Trophoblast cell (in vitro differentiated cells and primary cell): Measurements from ENCODE around the gene TMEM42.

Experiments used
- DNase-seq, 2 donors: peaks; one replicate each; pipeline ENCODE4 v3.0.0-alpha.2; 2016
- H2AFZ ChIP-seq: 2 replicates; pipeline ENCODE4 v1.6.1; 2013; ENCODE audit warnings: low read length, moderate library complexity, mild to moderate bottlenecking; ENCODE audit not compliant: insufficient read depth, poor library complexity
- H2AK5ac ChIP-seq: 2 replicates; pipeline ENCODE4 v1.6.1; 2013; ENCODE audit warnings: mild to moderate bottlenecking, low read length
- H2BK120ac ChIP-seq: 2 replicates; pipeline ENCODE4 v1.6.1; 2013; ENCODE audit warnings: low read length, mild to moderate bottlenecking, moderate library complexity; ENCODE audit not compliant: insufficient read depth, poor library complexity
- H2BK12ac ChIP-seq: 2 replicates; pipeline ENCODE4 v1.6.1; 2013; ENCODE audit warnings: mild to moderate bottlenecking, low read length, moderate library complexity
- H2BK5ac ChIP-seq: 2 replicates; pipeline ENCODE4 v1.6.1; 2013; ENCODE audit warnings: low read length, low read depth, moderate library complexity, mild to moderate bottlenecking; ENCODE audit not compliant: poor library complexity
- H3K14ac ChIP-seq: 2 replicates; pipeline ENCODE4 v1.6.1; 2013; ENCODE audit warnings: mild to moderate bottlenecking, low read length
- H3K18ac ChIP-seq: 2 replicates; pipeline ENCODE4 v1.6.1; 2013; ENCODE audit warnings: mild to moderate bottlenecking, low read length
- H3K23ac ChIP-seq: 2 replicates; pipeline ENCODE4 v1.6.1; 2013; ENCODE audit warnings: low read length
- H3K27ac ChIP-seq: 2 replicates; pipeline ENCODE4 v1.5.1; 2013; ENCODE audit warnings: low read depth, mild to moderate bottlenecking, inconsistent platforms, low read length, moderate library complexity
- H3K27me3 ChIP-seq: 2 replicates; pipeline ENCODE4 v1.6.1; 2013; ENCODE audit warnings: inconsistent platforms, mild to moderate bottlenecking, low read length, moderate library complexity; ENCODE audit not compliant: insufficient read depth
- H3K36me3 ChIP-seq, 2 experiments: 1 replicate in 1 of 2; 2 replicates in 1 of 2; pipeline ENCODE4 v1.6.1; 2013; ENCODE audit warnings: low read length in 2 of 2, mild to moderate bottlenecking in 2 of 2, moderate library complexity in 1 of 2; ENCODE audit not compliant: insufficient read depth in 2 of 2, control insufficient read depth in 1 of 2
- H3K4ac ChIP-seq: 2 replicates; pipeline ENCODE4 v1.6.1; 2013; ENCODE audit warnings: low read depth, mild to moderate bottlenecking, low read length, moderate library complexity
- H3K4me1 ChIP-seq, 2 experiments: 1 replicate in 1 of 2; 2 replicates in 1 of 2; pipeline ENCODE4 v1.6.1; 2013; ENCODE audit warnings: low read length in 2 of 2, mild to moderate bottlenecking in 2 of 2, moderate library complexity in 1 of 2; ENCODE audit not compliant: insufficient read depth in 2 of 2, control insufficient read depth in 1 of 2
- H3K4me2 ChIP-seq: 2 replicates; pipeline ENCODE4 v1.6.1; 2013; ENCODE audit warnings: inconsistent platforms, mild to moderate bottlenecking, low read length, moderate library complexity
- H3K4me3 ChIP-seq: 2 replicates; pipeline ENCODE4 v1.5.1; 2013; ENCODE audit warnings: mild to moderate bottlenecking, low read depth, low read length, inconsistent platforms
- H3K79me1 ChIP-seq: one replicate; pipeline ENCODE4 v1.6.1; 2013; ENCODE audit warnings: low read length
- H3K79me2 ChIP-seq: 2 replicates; pipeline ENCODE4 v1.6.1; 2013; ENCODE audit warnings: low read length, mild to moderate bottlenecking; ENCODE audit not compliant: control insufficient read depth, insufficient read depth, poor library complexity
- H3K9ac ChIP-seq: 2 replicates; pipeline ENCODE4 v1.6.1; 2013; ENCODE audit warnings: mild to moderate bottlenecking, low read length
- H3K9me3 ChIP-seq: 2 replicates; pipeline ENCODE4 v1.6.1; 2013; ENCODE audit warnings: low read depth, mild to moderate bottlenecking, control low read depth, inconsistent platforms, low read length; ENCODE audit not compliant: insufficient read depth
- H4K12ac ChIP-seq: 2 replicates; pipeline ENCODE4 v1.6.1; 2013; ENCODE audit warnings: low read depth, mild to moderate bottlenecking, low read length, moderate library complexity
- H4K8ac ChIP-seq: 2 replicates; pipeline ENCODE4 v1.6.1; 2013; ENCODE audit warnings: low read depth, mild to moderate bottlenecking, low read length, moderate library complexity
- H4K91ac ChIP-seq: one replicate; pipeline ENCODE4 v1.6.1; 2013; ENCODE audit warnings: low read depth, mild to moderate bottlenecking, low read length, moderate library complexity
- WGBS: extraction: QIAGEN DNeasy Blood & Tissue Kit; methylation state at CpG from one replicate; pipeline ENCODE4 v1.1.7; 2013; ENCODE audit warnings: missing lambda C conversion rate; ENCODE audit not compliant: insufficient read length, insufficient coverage; ENCODE audit errors: extremely low coverage; 5-methylcytosine and 5-hydroxymethylcytosine counted together

TMEM42 gene

DNA sequence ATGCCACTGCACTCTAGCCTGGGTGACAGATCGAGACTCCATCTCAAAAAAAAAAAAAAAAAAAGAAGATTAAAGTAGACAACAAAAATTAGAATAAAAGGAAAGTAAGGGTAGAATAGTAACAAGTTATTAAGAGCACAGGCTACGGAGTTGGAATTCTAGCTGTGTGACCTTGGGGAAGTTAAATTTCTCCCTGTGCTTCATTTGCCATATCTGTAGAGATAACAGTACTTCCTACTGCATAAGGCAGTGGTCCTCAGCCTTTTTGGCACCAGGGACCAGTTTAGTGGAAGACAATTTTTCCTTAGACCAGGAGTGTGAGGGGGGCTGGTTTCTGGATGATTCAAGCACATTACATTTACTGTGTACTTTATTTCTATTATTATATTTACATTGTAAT is 28.7 kb upstream of the TMEM42 start:
- no peak for DNase-seq
- no peak overlapping the region for H3K9ac ChIP-seq
- H2AFZ ChIP-seq, result no peak overlapping the region
- H4K8ac ChIP-seq, result no peak overlapping the region
- no peak overlapping the region for H3K4ac ChIP-seq
- no peak overlapping the region for H3K18ac ChIP-seq
- no peak overlapping the region for H4K12ac ChIP-seq
- H3K4me2 ChIP-seq, result no peak overlapping the region
- H3K4me3 ChIP-seq, result no peak overlapping the region
- H3K4me1 ChIP-seq, result no peaks in the 10 kb centered on the region
- H3K14ac ChIP-seq, result no peak overlapping the region
- H4K91ac ChIP-seq, result no peak overlapping the region
- no peaks in the 10 kb centered on the region for H3K79me1 ChIP-seq
- H3K23ac ChIP-seq, result no peak overlapping the region
- H3K79me2 ChIP-seq, result no peaks in the 10 kb centered on the region
- peaks cover 10 to 13% of the 10 kb centered on the region in 2 experiments for H3K36me3 ChIP-seq
- H3K27me3 ChIP-seq, result no peaks in the 10 kb centered on the region
- no peaks in the 10 kb centered on the region for H3K9me3 ChIP-seq
- no peak overlapping the region for H2BK12ac ChIP-seq
- WGBS, result no CpG with 5 or more reads among the region's 2 CpGs
- H2BK5ac ChIP-seq, result no peak overlapping the region
- no peak overlapping the region for H2AK5ac ChIP-seq
- H2BK120ac ChIP-seq, result no peak overlapping the region
- no peak overlapping the region for H3K27ac ChIP-seq

DNA sequence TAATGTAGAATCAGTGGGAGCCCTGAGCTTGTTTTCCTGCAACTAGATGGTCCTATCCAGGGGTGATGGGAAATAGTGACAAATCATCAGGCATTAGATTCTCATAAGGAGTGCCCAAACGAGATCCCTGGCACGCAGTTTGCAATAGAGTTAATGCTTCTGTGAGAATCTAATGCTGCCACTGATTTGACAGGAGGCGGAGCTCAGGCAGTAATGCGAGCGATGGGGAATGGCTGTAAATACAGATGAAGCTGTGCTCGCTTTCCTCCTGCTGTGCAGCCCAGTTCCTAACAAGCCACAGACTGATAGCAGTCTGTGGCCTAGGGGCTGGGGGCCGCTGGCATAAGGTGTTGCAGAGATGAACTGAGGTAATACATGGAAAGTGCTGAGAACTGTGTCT is 28.3 kb upstream of the TMEM42 start:
- H2AFZ ChIP-seq, result no peak overlapping the region
- WGBS, result no CpG with 5 or more reads among the region's 7 CpGs
- no peaks in the 10 kb centered on the region for H3K27me3 ChIP-seq
- no peak overlapping the region for H3K27ac ChIP-seq
- H3K4me2 ChIP-seq, result no peak overlapping the region
- H3K36me3 ChIP-seq, result peaks cover 14 to 17% of the 10 kb centered on the region in 2 experiments
- H3K18ac ChIP-seq, result no peak overlapping the region
- no peak overlapping the region for H3K14ac ChIP-seq
- H3K79me1 ChIP-seq, result no peaks in the 10 kb centered on the region
- H3K4ac ChIP-seq, result no peak overlapping the region
- peaks cover 2% of the 10 kb centered on the region for H3K9me3 ChIP-seq
- H2BK5ac ChIP-seq, result no peak overlapping the region
- H2BK120ac ChIP-seq, result no peak overlapping the region
- no peaks in the 10 kb centered on the region for H3K79me2 ChIP-seq
- no peak for DNase-seq
- H4K8ac ChIP-seq, result no peak overlapping the region
- no peaks in the 10 kb centered on the region for H3K4me1 ChIP-seq
- H3K9ac ChIP-seq, result no peak overlapping the region
- H3K4me3 ChIP-seq, result no peak overlapping the region
- H3K23ac ChIP-seq, result no peak overlapping the region
- no peak overlapping the region for H4K91ac ChIP-seq
- H4K12ac ChIP-seq, result no peak overlapping the region
- H2BK12ac ChIP-seq, result no peak overlapping the region
- no peak overlapping the region for H2AK5ac ChIP-seq

DNA sequence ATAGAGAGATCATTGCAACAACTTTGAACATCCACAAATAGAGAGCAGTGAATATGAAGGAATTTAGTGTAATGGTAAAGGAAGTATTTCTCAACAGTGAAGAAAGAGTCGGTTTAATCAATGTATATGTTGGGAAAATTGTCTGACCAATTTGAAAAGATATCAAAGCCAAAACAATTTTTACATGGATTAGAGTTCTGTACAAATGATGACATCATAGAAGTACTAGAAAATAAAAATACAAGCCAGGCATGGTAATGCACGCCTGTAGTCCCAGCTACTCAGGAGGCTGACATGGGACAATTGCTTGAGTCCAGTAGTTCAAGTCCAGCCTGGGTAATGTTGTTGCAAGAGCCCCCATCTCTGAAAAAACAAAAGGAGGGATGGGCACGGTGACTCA is 26.0 kb upstream of the TMEM42 start:
- H3K9ac ChIP-seq, result no peak overlapping the region
- H3K23ac ChIP-seq, result no peak overlapping the region
- H3K27me3 ChIP-seq, result no peaks in the 10 kb centered on the region
- peaks cover 2% of the 10 kb centered on the region for H3K9me3 ChIP-seq
- no peak overlapping the region for H4K8ac ChIP-seq
- no peak overlapping the region for H2AK5ac ChIP-seq
- H3K4me2 ChIP-seq, result no peak overlapping the region
- no CpG with 5 or more reads among the region's 3 CpGs for WGBS
- H3K79me1 ChIP-seq, result no peaks in the 10 kb centered on the region
- H3K27ac ChIP-seq, result no peak overlapping the region
- H3K4ac ChIP-seq, result no peak overlapping the region
- H2AFZ ChIP-seq, result no peak overlapping the region
- no peak overlapping the region for H2BK12ac ChIP-seq
- no peaks in the 10 kb centered on the region for H3K79me2 ChIP-seq
- H3K18ac ChIP-seq, result no peak overlapping the region
- no peaks in the 10 kb centered on the region for H3K4me1 ChIP-seq
- H2BK5ac ChIP-seq, result no peak overlapping the region
- no peak overlapping the region for H4K12ac ChIP-seq
- H2BK120ac ChIP-seq, result no peak overlapping the region
- peaks cover 16 to 20% of the 10 kb centered on the region in 2 experiments for H3K36me3 ChIP-seq
- H4K91ac ChIP-seq, result no peak overlapping the region
- no peak overlapping the region for H3K14ac ChIP-seq
- no peak overlapping the region for H3K4me3 ChIP-seq
- DNase-seq, result no peak

DNA sequence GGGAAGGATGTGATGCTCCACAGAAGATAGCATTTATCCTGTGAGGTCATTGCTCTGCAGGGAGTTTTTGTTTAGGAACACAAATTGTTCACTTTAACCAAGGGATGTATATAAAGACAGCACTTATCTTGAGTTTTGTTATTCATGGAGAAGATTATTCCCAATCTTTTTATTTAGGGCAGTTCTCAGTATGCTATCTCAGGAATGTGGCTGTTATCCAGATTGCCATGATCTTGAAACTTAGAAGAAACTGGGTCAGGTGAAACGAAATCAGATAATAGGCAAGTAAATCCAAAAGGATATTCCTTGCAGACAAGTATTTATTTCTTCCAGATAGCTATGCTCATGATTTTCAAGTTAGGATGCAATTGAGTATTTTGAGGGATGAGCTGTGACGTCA is 19.3 kb upstream of the TMEM42 start:
- Histone ChIP-seq H2BK12ac (no peak overlapping the region), H3K79me2 (no peaks in the 10 kb centered on the region), H4K91ac (no peak overlapping the region), H3K4me3 (no peak overlapping the region), H3K23ac (no peak overlapping the region), H3K18ac (no peak overlapping the region), H4K8ac (no peak overlapping the region), H3K79me1 (no peaks in the 10 kb centered on the region), H3K27ac (no peak overlapping the region), H3K9ac (no peak overlapping the region), H3K36me3 (peaks cover 9 to 12% of the 10 kb centered on the region in 2 experiments), H2BK5ac (no peak overlapping the region), H2BK120ac (no peak overlapping the region), H3K4me2 (no peak overlapping the region), H4K12ac (no peak overlapping the region), H3K4ac (no peak overlapping the region), H3K9me3 (peaks cover 2% of the 10 kb centered on the region), H2AK5ac (no peak overlapping the region), H3K27me3 (no peaks in the 10 kb centered on the region), H2AFZ (no peak overlapping the region), H3K14ac (no peak overlapping the region), H3K4me1 (peaks cover 0 to 6% of the 10 kb centered on the region in 2 experiments)
- no CpG with 5 or more reads among the region's 2 CpGs for WGBS
- no peak for DNase-seq
